ENCODE results near the gene CRTAP.
"Not testable (repeated sequence)": the region's sequence is repeated elsewhere in the genome, so short reads cannot be mapped to it uniquely, and the experiment has no call there.

CRTAP gene

GRCh38 chr3:33099701-33100100 is 14.1 kb upstream of the CRTAP start:
- DNase-seq (ENCODE audit: low read depth in 2 of 2): no peak

- DNase-seq (ENCODE audit: low read depth in 2 of 2): no peak
Measured at GRCh38 chr3:33100229-33100628, 13.6 kb upstream of the CRTAP start.

- no peak for DNase-seq (ENCODE audit: low read depth in 2 of 2)
Measured at GRCh38 chr3:33103034-33103433, 10.8 kb upstream of the CRTAP start.

GRCh38 chr3:33103480-33103879 is 10.3 kb upstream of the CRTAP start:
- DNase-seq (ENCODE audit: low read depth in 2 of 2): no peak

- no peak for DNase-seq (ENCODE audit: low read depth in 2 of 2)
Measured at GRCh38 chr3:33104803-33105202, 9.0 kb upstream of the CRTAP start.

- DNase-seq (ENCODE audit: low read depth in 2 of 2): no peak
Measured at GRCh38 chr3:33105341-33105948, 8.4 kb upstream of the CRTAP start.

- DNase-seq (ENCODE audit: low read depth in 2 of 2): not testable (repeated sequence)
Measured at GRCh38 chr3:33106854-33107253, 7.0 kb upstream of the CRTAP start.

- no peak for DNase-seq (ENCODE audit: low read depth in 2 of 2)
Measured at GRCh38 chr3:33111581-33111980, 2.2 kb upstream of the CRTAP start.

- no peak for DNase-seq (ENCODE audit: low read depth in 2 of 2)
Measured at GRCh38 chr3:33114622-33115023, 809 bp downstream of the CRTAP start.

GRCh38 chr3:33115024-33115768 is 1.4 kb downstream of the CRTAP start:
- peak; percentile 30 to 37 for DNase-seq (ENCODE audit: low read depth in 2 of 2)

GRCh38 chr3:33117461-33117860 is 3.6 kb downstream of the CRTAP start:
- no peak for DNase-seq (ENCODE audit: low read depth in 2 of 2)

- DNase-seq (ENCODE audit: low read depth in 2 of 2): no peak
Measured at GRCh38 chr3:33119891-33120290, 6.1 kb downstream of the CRTAP start.

GRCh38 chr3:33122991-33123390 is 9.2 kb downstream of the CRTAP start:
- DNase-seq (ENCODE audit: low read depth in 2 of 2): no peak

GRCh38 chr3:33124638-33125037 is 10.8 kb downstream of the CRTAP start:
- DNase-seq (ENCODE audit: low read depth in 2 of 2): no peak

- DNase-seq (ENCODE audit: low read depth in 2 of 2): no peak
Measured at GRCh38 chr3:33125840-33126239, 12.0 kb downstream of the CRTAP start.

- no peak for DNase-seq (ENCODE audit: low read depth in 2 of 2)
Measured at GRCh38 chr3:33128706-33129105, 14.9 kb downstream of the CRTAP start.

- no peak for DNase-seq (ENCODE audit: low read depth in 2 of 2)
Measured at GRCh38 chr3:33130144-33130543, 16.3 kb downstream of the CRTAP start.

GRCh38 chr3:33131331-33132018 is 17.7 kb downstream of the CRTAP start:
- peak; percentile 44 to 56 for DNase-seq (ENCODE audit: low read depth in 2 of 2)

- no peak for DNase-seq (ENCODE audit: low read depth in 2 of 2)
Measured at GRCh38 chr3:33132019-33132360, 18.2 kb downstream of the CRTAP start.

- DNase-seq (ENCODE audit: low read depth in 2 of 2): no peak
Measured at GRCh38 chr3:33134026-33134625, 20.3 kb downstream of the CRTAP start.

GRCh38 chr3:33137691-33138090 is 23.9 kb downstream of the CRTAP start:
- no peak for DNase-seq (ENCODE audit: low read depth in 2 of 2)

- not testable (repeated sequence) for DNase-seq (ENCODE audit: low read depth in 2 of 2)
Measured at GRCh38 chr3:33139006-33139623, 25.3 kb downstream of the CRTAP start.

Data from fibroblast of skin of left quadriceps (primary cell).